Stimulated activated CD4-positive, alpha-beta T cell treated with anti-CD3 and anti-CD28 coated beads, Interleukin-4, amount 100 ng/mL, for 24 hours (primary cell): ENCODE measurements around the gene ATRN.
"Not testable (repeated sequence)": the region's sequence is repeated elsewhere in the genome, so short reads cannot be mapped to it uniquely, and the experiment has no call there.

Experiments
- DNase-seq: peaks from one replicate; pipeline ENCODE4 v3.0.0-alpha.2; 2020

The ATRN gene

GRCh38 chr20:3470627-3471396 is at the start of gene ATRN:
ATRN (plus strand) TSS chr20:3471018; CDS start chr20:3471108, 90 bp downstream.
- DNase-seq = peak; percentile 91

GRCh38 chr20:3421985-3422384 is 48.8 kb upstream of the ATRN start:
- no peak for DNase-seq

- DNase-seq = no peak
Observed at GRCh38 chr20:3423126-3423525, 47.7 kb upstream of the ATRN start.

GRCh38 chr20:3426766-3427165 is 44.1 kb upstream of the ATRN start:
- not testable (repeated sequence) for DNase-seq

GRCh38 chr20:3430376-3431069 is 40.3 kb upstream of the ATRN start:
- DNase-seq = no peak

GRCh38 chr20:3431109-3431508 is 39.7 kb upstream of the ATRN start:
- DNase-seq = no peak

GRCh38 chr20:3432844-3433243 is 38.0 kb upstream of the ATRN start:
- DNase-seq = no peak

GRCh38 chr20:3433744-3434143 is 37.1 kb upstream of the ATRN start:
- DNase-seq = no peak

- DNase-seq = no peak
Observed at GRCh38 chr20:3434232-3434631, 36.6 kb upstream of the ATRN start.

- DNase-seq = no peak
Observed at GRCh38 chr20:3436864-3437574, 33.8 kb upstream of the ATRN start.

GRCh38 chr20:3446779-3447178 is 24.0 kb upstream of the ATRN start:
- DNase-seq = no peak

- DNase-seq = no peak
Observed at GRCh38 chr20:3447321-3447720, 23.5 kb upstream of the ATRN start.

GRCh38 chr20:3449319-3449718 is 21.5 kb upstream of the ATRN start:
- DNase-seq = no peak

- DNase-seq = no peak
Observed at GRCh38 chr20:3452136-3452535, 18.7 kb upstream of the ATRN start.

GRCh38 chr20:3452690-3453089 is 18.1 kb upstream of the ATRN start:
- no peak for DNase-seq

- DNase-seq = no peak
Observed at GRCh38 chr20:3454831-3455230, 16.0 kb upstream of the ATRN start.

- DNase-seq = no peak
Observed at GRCh38 chr20:3456648-3457047, 14.2 kb upstream of the ATRN start.

- DNase-seq = no peak
Observed at GRCh38 chr20:3459881-3460307, 10.9 kb upstream of the ATRN start.

- DNase-seq = no peak
Observed at GRCh38 chr20:3461211-3461771, 9.5 kb upstream of the ATRN start.

- no peak for DNase-seq
Observed at GRCh38 chr20:3461911-3462677, 8.7 kb upstream of the ATRN start.

GRCh38 chr20:3464166-3464565 is 6.7 kb upstream of the ATRN start:
- no peak for DNase-seq

GRCh38 chr20:3465301-3465700 is 5.5 kb upstream of the ATRN start:
- no peak for DNase-seq

- no peak for DNase-seq
Observed at GRCh38 chr20:3470208-3470626, 601 bp upstream of the ATRN start.
